H9 (cell line): ENCODE data around the gene CEMIP. TPM values are rescaled to one million over a fixed set of nuclear protein-coding genes. Genes with fewer than 3 reads are reported as not detected.
A peak's percentile ranks its signal among the peaks of the same experiment; 100 is the strongest.

Experiments
- DNase-seq: peaks from one replicate; pipeline ENCODE4 v3.0.0-alpha.2; 2017
- H2AFZ ChIP-seq: one replicate; pipeline ENCODE4 v1.6.1; 2013; ENCODE audit warnings: mild to moderate bottlenecking, low read length, control low read depth, moderate library complexity
- H2AK5ac ChIP-seq: 2 replicates; pipeline ENCODE4 v1.6.1; 2013; ENCODE audit warnings: low read length, control low read depth, mixed read lengths; ENCODE audit not compliant: insufficient read length
- H2BK120ac ChIP-seq: one replicate; pipeline ENCODE4 v1.6.1; 2013; ENCODE audit warnings: low read depth, mild to moderate bottlenecking, low read length, control low read depth, inconsistent platforms; ENCODE audit not compliant: poor library complexity, severe bottlenecking
- H2BK12ac ChIP-seq: 2 replicates; pipeline ENCODE4 v1.6.1; 2013; ENCODE audit warnings: low read length, control low read depth, mixed read lengths, low read depth; ENCODE audit not compliant: insufficient read length
- H2BK15ac ChIP-seq: 2 replicates; pipeline ENCODE4 v1.6.1; 2013; ENCODE audit warnings: low read depth, low read length, control low read depth
- H2BK20ac ChIP-seq: one replicate; pipeline ENCODE4 v1.6.1; 2013; ENCODE audit warnings: low read depth, mild to moderate bottlenecking, low read length, control low read depth, inconsistent platforms; ENCODE audit not compliant: poor library complexity, severe bottlenecking
- H2BK5ac ChIP-seq: 2 replicates; pipeline ENCODE4 v1.6.1; 2013; ENCODE audit warnings: low read length, control low read depth, mixed read lengths; ENCODE audit not compliant: insufficient read length
- H3K14ac ChIP-seq: 2 replicates; pipeline ENCODE4 v1.6.1; 2013; ENCODE audit warnings: low read length, control low read depth; ENCODE audit not compliant: insufficient read depth
- H3K18ac ChIP-seq: 2 replicates; pipeline ENCODE4 v1.6.1; 2013; ENCODE audit warnings: low read depth, mild to moderate bottlenecking, mixed read lengths, low read length, control low read depth; ENCODE audit not compliant: insufficient read length
- H3K23ac ChIP-seq: 2 replicates; pipeline ENCODE4 v1.6.1; 2013; ENCODE audit warnings: low read length, control low read depth, mixed read lengths, low read depth; ENCODE audit not compliant: insufficient read length
- H3K23me2 ChIP-seq: 2 replicates; pipeline ENCODE4 v1.6.1; 2013; ENCODE audit warnings: low read depth, mild to moderate bottlenecking, mixed read lengths, low read length, control low read depth; ENCODE audit not compliant: insufficient read length, poor library complexity, severe bottlenecking
- H3K27ac ChIP-seq: 2 replicates; pipeline ENCODE4 v1.5.1; 2013; ENCODE audit warnings: low read length, control low read depth, mixed read lengths, low read depth; ENCODE audit not compliant: insufficient read length
- H3K27me3 ChIP-seq: 2 replicates; pipeline ENCODE4 v1.6.1; 2013; ENCODE audit warnings: low read length, control low read depth, inconsistent platforms; ENCODE audit not compliant: insufficient read depth
- H3K4ac ChIP-seq: 2 replicates; pipeline ENCODE4 v1.6.1; 2013; ENCODE audit warnings: low read depth, mild to moderate bottlenecking, control low read depth, inconsistent platforms, low read length, moderate library complexity
- H3K4me1 ChIP-seq: 2 replicates; pipeline ENCODE4 v1.6.1; 2013; ENCODE audit warnings: low read length, control low read depth, inconsistent platforms; ENCODE audit not compliant: insufficient read depth
- H3K4me2 ChIP-seq: 2 replicates; pipeline ENCODE4 v1.6.1; 2013; ENCODE audit warnings: low read length, control low read depth, mixed read lengths; ENCODE audit not compliant: insufficient read length, insufficient read depth
- H3K56ac ChIP-seq: 2 replicates; pipeline ENCODE4 v1.6.1; 2013; ENCODE audit warnings: low read depth, mild to moderate bottlenecking, mixed read lengths, low read length, control low read depth; ENCODE audit not compliant: insufficient read length
- H3K79me1 ChIP-seq: 2 replicates; pipeline ENCODE4 v1.6.1; 2013; ENCODE audit warnings: low read depth, mild to moderate bottlenecking, moderate library complexity, low read length, control low read depth, inconsistent platforms; ENCODE audit not compliant: insufficient read depth, poor library complexity, severe bottlenecking
- H3K79me2 ChIP-seq: 2 replicates; pipeline ENCODE4 v1.6.1; 2013; ENCODE audit warnings: low read length, control low read depth, inconsistent platforms; ENCODE audit not compliant: insufficient read depth
- H3K9ac ChIP-seq: 2 replicates; pipeline ENCODE4 v1.6.1; 2013; ENCODE audit warnings: low read length, control low read depth, mixed read lengths; ENCODE audit not compliant: insufficient read length; ENCODE audit errors: extremely low read depth
- H3K9me3 ChIP-seq: one replicate; pipeline ENCODE4 v1.6.1; 2013; ENCODE audit warnings: low read depth, low read length, inconsistent platforms; ENCODE audit not compliant: control insufficient read depth
- H3T11ph ChIP-seq: one replicate; pipeline ENCODE4 v1.6.1; 2013; ENCODE audit warnings: mild to moderate bottlenecking, low read length, control low read depth, inconsistent platforms
- H4K20me1 ChIP-seq: one replicate; pipeline ENCODE4 v1.6.1; 2013; ENCODE audit not compliant: control insufficient read depth, insufficient read length, insufficient read depth
- H4K5ac ChIP-seq: 2 replicates; pipeline ENCODE4 v1.6.1; 2013; ENCODE audit warnings: low read depth, mild to moderate bottlenecking, mixed read lengths, low read length, control low read depth; ENCODE audit not compliant: insufficient read length
- H4K8ac ChIP-seq: replicated peaks from 2 replicates; pipeline ENCODE4 v1.6.1; 2013; ENCODE audit warnings: low read length, control low read depth, mixed read lengths, low read depth; ENCODE audit not compliant: insufficient read length
- H4K91ac ChIP-seq: 2 replicates; pipeline ENCODE4 v1.6.1; 2013; ENCODE audit warnings: low read depth, mild to moderate bottlenecking, moderate library complexity, mixed read lengths, low read length, control low read depth; ENCODE audit not compliant: insufficient read length
- H3K27ac Mint-ChIP-seq, 3 experiments: 2 replicates in 2 of 3; 3 replicates in 1 of 3; pipeline ENCODE4 v1.8.0; 2020 to 2021; ENCODE audit warnings: mixed read lengths in 3 of 3, mild to moderate bottlenecking in 1 of 3, moderate library complexity in 1 of 3
- H3K27me3 Mint-ChIP-seq: 2 replicates; pipeline ENCODE4 v1.8.0; 2021; ENCODE audit warnings: low read depth, mild to moderate bottlenecking, moderate library complexity, mixed read lengths
- H3K36me3 Mint-ChIP-seq, 3 experiments: 2 replicates in 2 of 3; 3 replicates in 1 of 3; pipeline ENCODE4 v1.8.0; 2020 to 2021; ENCODE audit warnings: low read depth in 3 of 3, mixed read lengths in 3 of 3; ENCODE audit not compliant: insufficient read depth in 1 of 3
- H3K4me1 Mint-ChIP-seq, 2 experiments: 2 replicates each; pipeline ENCODE4 v1.8.0; 2020; ENCODE audit warnings: mixed read lengths in 2 of 2
- H3K4me3 Mint-ChIP-seq, 2 experiments: 2 replicates in 1 of 2; 3 replicates in 1 of 2; pipeline ENCODE4 v1.8.0; 2020 to 2021; ENCODE audit warnings: mild to moderate bottlenecking in 2 of 2, mixed read lengths in 2 of 2, moderate library complexity in 1 of 2
- H3K9me3 Mint-ChIP-seq, 2 experiments: 2 replicates in 1 of 2; 3 replicates in 1 of 2; pipeline ENCODE4 v1.8.0; 2020; ENCODE audit warnings: mild to moderate bottlenecking in 2 of 2, mixed read lengths in 2 of 2, moderate library complexity in 1 of 2
- CTCF ChIP-seq: fragments of 200-600 bp; sonication (generic); conservative IDR thresholded peaks from 3 replicates; pipeline ENCODE4 v1.8.0; 2021; ENCODE audit warnings: antibody characterized with exemption, mild to moderate bottlenecking
- WGBS: extraction: QIAGEN DNeasy Blood & Tissue Kit; methylation state at CpG from one replicate; pipeline ENCODE4 v1.1.7; 2013; ENCODE audit warnings: missing lambda C conversion rate, low lambda C conversion rate, mixed read lengths; ENCODE audit not compliant: insufficient read length; ENCODE audit errors: extremely low coverage; 5-methylcytosine and 5-hydroxymethylcytosine counted together
- total RNA-seq: library from RNA; stranded (reverse); gene quantifications from 2 replicates; pipeline ENCODE4 v1.2.1, GENCODE V29; 2021

The CEMIP gene
- total RNA-seq, 1 experiment from 2014 or later: 0.09 TPM

- Histone ChIP-seq H3K79me2 (no peaks in the 10 kb centered on the region), H3K79me1 (no peaks in the 10 kb centered on the region), H2BK15ac (no peak overlapping the region), H4K8ac (no peak overlapping the region), H2AFZ (no peak overlapping the region), H3K9me3 (no peaks in the 10 kb centered on the region), H3K56ac (no peak overlapping the region), H3K4ac (no peak overlapping the region), H3K4me2 (no peak overlapping the region), H2BK12ac (no peak overlapping the region), H3K23ac (no peak overlapping the region), H4K91ac (no peak overlapping the region), H2AK5ac (no peak overlapping the region), H2BK120ac (no peak overlapping the region), H3K18ac (no peak overlapping the region), H2BK20ac (no peak overlapping the region), H2BK5ac (no peak overlapping the region), H3K14ac (no peak overlapping the region), H3K23me2 (peaks cover 5% of the 10 kb centered on the region), H3T11ph (no peak overlapping the region), H3K27me3 (no peaks in the 10 kb centered on the region), H3K27ac (no peak overlapping the region), H3K4me1 (no peaks in the 10 kb centered on the region; the same call in 1 of the 2 replicates), H3K9ac (no peak overlapping the region), H4K5ac (no peak overlapping the region), H4K20me1 (no peaks in the 10 kb centered on the region)
- peak; percentile 78 for TF ChIP-seq CTCF
- Mint-ChIP-seq H3K4me3 (no peak overlapping the region), H3K27ac (no peak overlapping the region), H3K9me3 (no peaks in the 10 kb centered on the region), H3K27me3 (no peaks in the 10 kb centered on the region; the same call in 1 of the 2 replicates), H3K36me3 (no peaks in the 10 kb centered on the region), H3K4me1 (peaks cover 13 to 19% of the 10 kb centered on the region in 2 experiments)
- no peak for DNase-seq
- WGBS: no CpG with 5 or more reads among the region's 1 CpG
Measured at GRCh38 chr15:80996247-80996646, 217.1 kb downstream of the CEMIP start.
